ENCODE results near the gene IQSEC3.

The IQSEC3 gene

DNA sequence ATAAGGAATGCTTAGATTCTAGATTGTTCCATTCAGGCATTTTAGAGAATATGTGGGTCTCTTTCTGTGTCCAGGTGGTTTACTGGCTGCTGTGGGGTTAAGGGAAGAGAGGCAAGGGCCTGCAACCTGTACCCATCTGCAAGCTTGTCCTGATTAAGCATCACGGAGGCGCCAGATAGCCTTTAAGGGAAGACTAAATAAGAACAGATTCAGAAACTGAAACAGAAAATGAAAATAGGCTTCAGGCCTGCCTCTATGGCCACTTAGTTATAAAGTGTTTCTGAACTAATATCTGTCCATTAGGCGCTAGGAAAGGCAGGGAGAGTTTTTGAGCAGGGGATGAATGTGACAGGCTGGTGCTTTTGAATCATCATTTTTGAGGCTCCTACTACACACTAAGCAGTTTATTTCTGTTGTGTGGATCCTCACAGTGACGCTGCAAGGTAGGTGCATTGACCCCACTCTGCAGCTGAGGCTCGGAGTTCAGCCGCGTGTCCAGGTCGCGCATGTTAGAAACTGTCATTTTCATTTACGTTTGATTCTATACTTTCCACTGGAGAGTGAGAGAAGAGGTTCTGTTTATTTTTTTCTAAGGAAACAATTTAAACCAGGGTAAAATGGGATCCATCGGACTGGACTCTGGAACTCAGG, 100.0 kb downstream of the IQSEC3 start:
- Histone ChIP-seq H3K56ac (ENCODE audit: low read length) (no peak overlapping the region), H3K36me3 (ENCODE audit: control insufficient read depth, insufficient read depth, low read length) (no peaks in the 10 kb centered on the region), H3K4me1 (ENCODE audit: control insufficient read depth, low read depth, low read length) (peaks cover 6% of the 10 kb centered on the region), H3K23ac (ENCODE audit: low read length) (no peak overlapping the region), H3K4me3 (ENCODE audit: low read length) (no peak overlapping the region), H2BK120ac (ENCODE audit: low read depth, low read length) (no peak overlapping the region), H3K79me1 (ENCODE audit: low read length) (no peaks in the 10 kb centered on the region), H3K79me2 (ENCODE audit: control insufficient read depth, insufficient read depth, low read length) (no peaks in the 10 kb centered on the region), H3K9ac (ENCODE audit: low read length) (no peak overlapping the region), H3K4me2 (ENCODE audit: low read length) (no peak overlapping the region), H3K27ac (ENCODE audit: low read depth, low read length) (no peak overlapping the region), H4K5ac (ENCODE audit: low read length) (no peak overlapping the region), H2AK5ac (ENCODE audit: low read length) (no peak overlapping the region), H3K27me3 (ENCODE audit: insufficient read depth, low read length, poor library complexity) (no peaks in the 10 kb centered on the region), H2BK5ac (ENCODE audit: low read length) (no peak overlapping the region), H3K4ac (ENCODE audit: low read depth, low read length) (no peak overlapping the region), H3K18ac (ENCODE audit: low read length) (no peak overlapping the region), H4K8ac (ENCODE audit: low read depth, low read length) (no peak overlapping the region), H2BK15ac (replicated peaks; ENCODE audit: low read depth) (no peak overlapping the region)
- DNase-seq, result no peak
- no CpG with 5 or more reads among the region's 11 CpGs for WGBS (ENCODE audit: extremely low coverage, insufficient coverage, low lambda C conversion rate)

DNA sequence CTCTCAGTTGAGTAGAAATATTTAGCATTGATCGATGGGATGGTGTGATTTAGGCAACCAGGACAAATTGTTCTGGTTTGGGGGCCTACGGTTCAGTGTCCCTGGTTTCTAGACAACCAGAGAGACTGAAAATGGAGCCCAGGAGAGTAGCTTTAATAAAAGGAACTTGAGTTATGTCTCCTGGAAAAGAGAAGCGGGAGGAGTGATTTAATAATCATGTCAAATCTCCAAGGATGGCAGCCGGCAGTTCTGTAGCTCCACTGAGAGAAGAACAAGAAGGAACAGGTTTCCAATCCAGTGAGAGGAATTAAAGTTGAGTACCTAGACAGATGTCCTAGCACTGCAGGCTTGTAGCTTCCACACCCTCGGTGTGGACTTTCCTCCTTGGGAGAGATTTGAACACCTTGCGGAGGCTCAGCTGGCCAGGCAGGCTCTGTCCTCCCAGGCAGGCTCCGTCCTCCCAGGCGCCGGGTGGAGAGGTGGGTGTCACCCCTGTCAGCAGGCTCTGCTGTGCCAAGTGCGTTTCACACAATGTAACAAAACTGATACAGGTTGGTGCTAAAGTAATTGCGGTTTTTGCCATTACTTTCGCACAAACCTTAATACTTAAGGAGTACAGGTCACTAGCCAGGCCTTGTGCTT, 101.5 kb downstream of the IQSEC3 start:
- H3K4me2 ChIP-seq (ENCODE audit: low read length), result no peak overlapping the region
- no peak overlapping the region for H2AK5ac ChIP-seq (ENCODE audit: low read length)
- H3K27ac ChIP-seq (ENCODE audit: low read depth, low read length), result no peak overlapping the region

DNA sequence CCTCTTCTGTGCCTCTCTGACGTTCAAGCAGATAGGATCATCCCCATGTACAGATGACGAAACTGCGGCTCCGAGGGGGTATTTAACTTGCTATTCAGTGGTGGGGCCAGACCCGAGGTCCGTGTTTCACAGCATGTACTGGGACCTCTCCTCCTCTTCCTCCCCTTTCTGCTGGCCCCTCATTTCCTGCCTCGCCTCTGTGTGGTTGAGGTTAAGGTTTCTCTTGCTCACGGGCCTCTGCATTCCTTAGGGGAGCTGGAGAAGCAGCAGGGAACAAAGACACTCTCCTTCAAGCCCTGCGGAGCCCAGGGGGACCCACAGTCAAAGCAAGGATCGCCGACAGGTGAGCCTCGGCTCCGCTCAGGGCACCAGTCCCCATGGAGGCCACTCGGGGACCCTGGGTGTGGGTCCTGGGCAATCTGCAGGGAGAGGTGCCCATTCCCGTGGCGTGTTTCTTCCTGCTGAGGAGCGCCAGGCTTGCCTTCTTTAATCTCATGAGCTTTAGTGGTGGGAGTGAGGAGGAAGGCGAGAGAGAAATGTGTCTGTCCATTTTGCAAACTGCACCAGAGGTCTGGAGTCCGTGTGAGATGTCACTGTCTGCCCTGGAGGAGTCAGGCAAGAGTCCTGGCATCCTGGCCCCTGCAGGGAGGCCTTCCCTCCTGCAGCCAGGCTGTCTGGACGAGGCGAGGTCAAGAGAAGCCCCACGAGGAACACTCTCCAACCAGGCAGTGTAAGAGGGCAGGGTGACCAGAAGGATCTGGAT, 102.4 kb downstream of the IQSEC3 start:
- WGBS (ENCODE audit: extremely low coverage, insufficient coverage, low lambda C conversion rate), result no CpG with 5 or more reads among the region's 22 CpGs
- no peaks in the 10 kb centered on the region for H3K27me3 ChIP-seq (ENCODE audit: insufficient read depth, low read length, poor library complexity)

More for the DNA sequence above, 101.5 kb downstream of the IQSEC3 start:
- H3K4ac ChIP-seq (ENCODE audit: low read depth, low read length), result no peak overlapping the region
- DNase-seq, result no peak
- no peak overlapping the region for H2BK5ac ChIP-seq (ENCODE audit: low read length)
- no peak overlapping the region for H4K8ac ChIP-seq (ENCODE audit: low read depth, low read length)
- H3K18ac ChIP-seq (ENCODE audit: low read length), result no peak overlapping the region
- no peak overlapping the region for H3K4me3 ChIP-seq (ENCODE audit: low read length)
- no peaks in the 10 kb centered on the region for H3K79me1 ChIP-seq (ENCODE audit: low read length)
- no peak overlapping the region for H3K56ac ChIP-seq (ENCODE audit: low read length)
- no peak overlapping the region for H3K9ac ChIP-seq (ENCODE audit: low read length)
- no peaks in the 10 kb centered on the region for H3K79me2 ChIP-seq (ENCODE audit: control insufficient read depth, insufficient read depth, low read length)
- H2BK15ac ChIP-seq (replicated peaks; ENCODE audit: low read depth), result no peak overlapping the region
- H3K36me3 ChIP-seq (ENCODE audit: control insufficient read depth, insufficient read depth, low read length), result no peaks in the 10 kb centered on the region
- H3K23ac ChIP-seq (ENCODE audit: low read length), result no peak overlapping the region
- H4K5ac ChIP-seq (ENCODE audit: low read length), result no peak overlapping the region
- H3K27me3 ChIP-seq (ENCODE audit: insufficient read depth, low read length, poor library complexity), result no peaks in the 10 kb centered on the region
- H3K4me1 ChIP-seq (ENCODE audit: control insufficient read depth, low read depth, low read length), result peaks cover 6% of the 10 kb centered on the region
- no peak overlapping the region for H2BK120ac ChIP-seq (ENCODE audit: low read depth, low read length)
- no CpG with 5 or more reads among the region's 12 CpGs for WGBS (ENCODE audit: extremely low coverage, insufficient coverage, low lambda C conversion rate)

DNA sequence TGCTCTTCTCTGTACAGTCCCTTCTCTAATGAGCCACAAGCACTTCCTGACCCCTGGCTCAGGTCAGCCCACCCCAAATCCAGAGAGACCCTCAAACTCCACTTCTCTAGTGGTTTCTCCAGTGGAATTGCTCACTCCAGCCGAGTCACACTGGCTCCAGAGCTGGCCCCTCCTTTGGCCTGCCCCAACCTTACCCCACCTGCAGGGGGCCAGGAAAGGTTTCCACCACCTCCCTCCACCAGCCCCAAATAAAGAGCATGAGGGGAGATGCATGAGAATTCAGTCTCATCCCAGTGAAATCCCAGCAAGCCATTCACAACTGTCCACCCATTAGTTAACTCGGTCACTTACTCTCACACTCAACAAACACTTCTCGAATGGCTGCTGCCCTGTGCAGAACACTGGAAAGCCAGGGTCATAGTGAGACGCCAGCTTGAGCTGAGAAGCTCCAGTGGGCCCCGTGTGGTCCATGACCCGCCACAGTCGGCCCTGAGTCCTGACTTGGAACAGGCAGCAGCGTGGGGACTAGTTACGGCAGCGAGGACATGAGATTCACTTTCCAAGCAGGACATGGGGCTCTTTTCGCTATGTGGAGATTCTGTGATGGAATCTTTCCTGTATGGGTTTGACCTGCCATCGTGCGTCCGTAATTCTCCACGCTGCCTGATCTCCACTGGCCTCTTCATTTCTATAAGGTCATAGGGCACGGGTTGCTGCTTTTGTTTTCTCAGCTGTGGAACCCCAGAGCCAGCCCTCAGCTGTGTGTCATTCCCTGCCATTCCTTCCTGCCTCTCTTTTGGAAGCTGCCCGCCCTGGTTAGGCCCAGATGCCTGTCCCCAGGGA, 103.2 kb downstream of the IQSEC3 start:
- no peak overlapping the region for H4K5ac ChIP-seq (ENCODE audit: low read length)
- no peaks in the 10 kb centered on the region for H3K36me3 ChIP-seq (ENCODE audit: control insufficient read depth, insufficient read depth, low read length)
- no peak overlapping the region for H3K56ac ChIP-seq (ENCODE audit: low read length)
- no CpG with 5 or more reads among the region's 17 CpGs for WGBS (ENCODE audit: extremely low coverage, insufficient coverage, low lambda C conversion rate)
- H3K27me3 ChIP-seq (ENCODE audit: insufficient read depth, low read length, poor library complexity), result no peaks in the 10 kb centered on the region
- H3K79me1 ChIP-seq (ENCODE audit: low read length), result no peaks in the 10 kb centered on the region
- no peak overlapping the region for H2AK5ac ChIP-seq (ENCODE audit: low read length)
- H3K4ac ChIP-seq (ENCODE audit: low read depth, low read length), result no peak overlapping the region
- no peak overlapping the region for H2BK5ac ChIP-seq (ENCODE audit: low read length)
- no peak overlapping the region for H2BK15ac ChIP-seq (replicated peaks; ENCODE audit: low read depth)
- peak; percentile 41 for DNase-seq
- H3K4me1 ChIP-seq (ENCODE audit: control insufficient read depth, low read depth, low read length), result peaks cover 6% of the 10 kb centered on the region
- no peak overlapping the region for H3K9ac ChIP-seq (ENCODE audit: low read length)
- H4K8ac ChIP-seq (ENCODE audit: low read depth, low read length), result no peak overlapping the region
- no peak overlapping the region for H3K27ac ChIP-seq (ENCODE audit: low read depth, low read length)
- H3K4me2 ChIP-seq (ENCODE audit: low read length), result no peak overlapping the region
- H3K4me3 ChIP-seq (ENCODE audit: low read length), result no peak overlapping the region
- no peak overlapping the region for H2BK120ac ChIP-seq (ENCODE audit: low read depth, low read length)
- H3K18ac ChIP-seq (ENCODE audit: low read length), result no peak overlapping the region
- no peaks in the 10 kb centered on the region for H3K79me2 ChIP-seq (ENCODE audit: control insufficient read depth, insufficient read depth, low read length)
- no peak overlapping the region for H3K23ac ChIP-seq (ENCODE audit: low read length)

More for the DNA sequence above, 102.4 kb downstream of the IQSEC3 start:
- Histone ChIP-seq H3K79me2 (ENCODE audit: control insufficient read depth, insufficient read depth, low read length) (no peaks in the 10 kb centered on the region), H3K4ac (ENCODE audit: low read depth, low read length) (no peak overlapping the region), H3K56ac (ENCODE audit: low read length) (peak overlapping the region; percentile 47), H3K23ac (ENCODE audit: low read length) (no peak overlapping the region), H3K36me3 (ENCODE audit: control insufficient read depth, insufficient read depth, low read length) (no peaks in the 10 kb centered on the region), H4K8ac (ENCODE audit: low read depth, low read length) (no peak overlapping the region), H2BK5ac (ENCODE audit: low read length) (no peak overlapping the region), H3K4me2 (ENCODE audit: low read length) (no peak overlapping the region), H2BK15ac (replicated peaks; ENCODE audit: low read depth) (no peak overlapping the region), H4K5ac (ENCODE audit: low read length) (no peak overlapping the region), H3K4me3 (ENCODE audit: low read length) (no peak overlapping the region), H3K9ac (ENCODE audit: low read length) (no peak overlapping the region), H3K79me1 (ENCODE audit: low read length) (no peaks in the 10 kb centered on the region), H3K4me1 (ENCODE audit: control insufficient read depth, low read depth, low read length) (peaks cover 6% of the 10 kb centered on the region), H3K18ac (ENCODE audit: low read length) (no peak overlapping the region), H2BK120ac (ENCODE audit: low read depth, low read length) (no peak overlapping the region), H2AK5ac (ENCODE audit: low read length) (no peak overlapping the region), H3K27ac (ENCODE audit: low read depth, low read length) (no peak overlapping the region)
- DNase-seq, result peak; percentile 67

DNA sequence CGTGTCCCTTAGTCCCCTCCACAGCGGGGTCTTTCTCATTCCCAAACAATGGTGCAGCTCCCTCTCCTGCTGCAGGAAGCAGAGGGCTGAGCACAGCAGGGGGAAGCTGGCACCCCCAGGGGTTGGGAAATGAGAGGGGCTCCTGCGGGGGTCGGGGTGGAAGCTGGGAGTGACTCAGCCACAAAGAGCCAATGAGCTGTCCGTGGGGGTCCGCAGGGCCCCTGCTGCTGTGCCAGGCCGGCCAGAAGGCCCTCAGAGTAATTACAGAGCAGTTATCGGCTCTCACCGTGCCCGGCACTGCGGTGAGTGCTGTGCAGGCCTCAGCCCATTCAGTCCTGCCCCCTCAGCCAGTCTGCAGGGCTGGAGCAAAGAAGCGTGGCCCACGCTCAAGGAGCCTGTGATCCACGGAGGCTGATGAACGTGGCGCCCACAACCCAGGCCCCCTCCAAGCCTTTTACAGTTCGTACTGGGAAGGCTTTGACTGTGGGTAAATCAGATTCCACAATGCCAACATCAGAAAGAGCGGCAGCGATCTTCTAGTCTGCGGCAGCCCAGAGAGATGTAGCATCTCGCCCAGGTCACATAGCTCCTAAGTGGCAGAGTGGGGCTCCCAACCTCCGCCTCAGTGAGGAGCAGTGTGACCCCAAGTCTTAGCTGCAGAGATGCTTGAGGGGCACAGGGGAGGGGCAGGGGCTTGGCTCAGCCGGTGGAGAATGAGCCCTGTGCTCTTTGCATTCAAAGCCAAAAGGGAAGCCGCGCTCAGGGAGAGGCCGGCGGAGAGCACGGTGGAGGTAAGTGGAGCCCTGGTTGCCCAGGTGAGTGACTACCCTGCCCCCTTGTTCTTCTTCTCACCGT, 104.0 kb downstream of the IQSEC3 start:
- H3K4me1 ChIP-seq (ENCODE audit: control insufficient read depth, low read depth, low read length), result peaks cover 6% of the 10 kb centered on the region
- no peaks in the 10 kb centered on the region for H3K79me1 ChIP-seq (ENCODE audit: low read length)
- no peak overlapping the region for H3K9ac ChIP-seq (ENCODE audit: low read length)
- no peak overlapping the region for H3K4me2 ChIP-seq (ENCODE audit: low read length)
- no peak overlapping the region for H3K18ac ChIP-seq (ENCODE audit: low read length)
- H2BK5ac ChIP-seq (ENCODE audit: low read length), result no peak overlapping the region
- no peak overlapping the region for H2AK5ac ChIP-seq (ENCODE audit: low read length)
- no peak overlapping the region for H3K27ac ChIP-seq (ENCODE audit: low read depth, low read length)
- H2BK120ac ChIP-seq (ENCODE audit: low read depth, low read length), result no peak overlapping the region
- no peak overlapping the region for H3K56ac ChIP-seq (ENCODE audit: low read length)
- no peak for DNase-seq
- no CpG with 5 or more reads among the region's 29 CpGs for WGBS (ENCODE audit: extremely low coverage, insufficient coverage, low lambda C conversion rate)
- H3K4me3 ChIP-seq (ENCODE audit: low read length), result no peak overlapping the region
- no peak overlapping the region for H4K5ac ChIP-seq (ENCODE audit: low read length)
- no peak overlapping the region for H4K8ac ChIP-seq (ENCODE audit: low read depth, low read length)
- no peaks in the 10 kb centered on the region for H3K79me2 ChIP-seq (ENCODE audit: control insufficient read depth, insufficient read depth, low read length)
- no peaks in the 10 kb centered on the region for H3K27me3 ChIP-seq (ENCODE audit: insufficient read depth, low read length, poor library complexity)
- no peak overlapping the region for H2BK15ac ChIP-seq (replicated peaks; ENCODE audit: low read depth)
- H3K36me3 ChIP-seq (ENCODE audit: control insufficient read depth, insufficient read depth, low read length), result no peaks in the 10 kb centered on the region
- no peak overlapping the region for H3K4ac ChIP-seq (ENCODE audit: low read depth, low read length)
- H3K23ac ChIP-seq (ENCODE audit: low read length), result no peak overlapping the region
